ENCODE measurements around the gene TPGS1. TPM values are rescaled to one million over a fixed set of nuclear protein-coding genes. Genes with fewer than 3 reads are reported as not detected.
A peak's percentile ranks its signal among the peaks of the same experiment; 100 is the strongest.

Gene TPGS1
- total and polyA plus RNA-seq, 2 donors (not counting 3 experiments of a cell fraction or from before 2014, with no cell fraction given): 20.9 to 24.7 TPM

GRCh38 chr19:508204-509150 lies 1.2 kb downstream of the TPGS1 start:
- FAIRE-seq (no peak), DNase-seq (ENCODE audit: low read depth, low spot score) (no peak)
- Histone ChIP-seq H3K4me2 (ENCODE audit: insufficient read depth, low read length) (peak overlapping the region; percentile 73), H3K36me3 (ENCODE audit: control insufficient read depth in 2 of 2, extremely low read depth in 1 of 2, insufficient read depth in 2 of 2, low read length in 2 of 2) (no peaks in the 10 kb centered on the region), H3K9me1 (replicated peaks; ENCODE audit: control insufficient read depth, extremely low read depth, insufficient read depth, low read length) (no peaks in the 10 kb centered on the region), H3K27me3 (ENCODE audit: control insufficient read depth in 2 of 2, insufficient read depth in 2 of 2, low read length in 2 of 2) (no peaks in the 10 kb centered on the region), H3K4me3 (replicated peaks in 1 of 3; ENCODE audit: insufficient read depth in 1 of 3, low read depth in 1 of 3, low read length in 3 of 3) (peak overlapping the region; percentile 52 to 91 (median 65)), H3K79me2 (ENCODE audit: control insufficient read depth, insufficient read depth, low read length) (peaks cover 8% of the 10 kb centered on the region), H3K9ac (replicated peaks; ENCODE audit: extremely low read depth, insufficient read depth, low read length) (peak overlapping the region; percentile 78), H3K9me3 (replicated peaks; ENCODE audit: control insufficient read depth, insufficient read depth, low read length) (no peaks in the 10 kb centered on the region), H3K27ac (ENCODE audit: insufficient read depth, low read depth, low read length) (no peak overlapping the region), H4K20me1 (replicated peaks; ENCODE audit: control insufficient read depth, extremely low read depth, insufficient read depth, low read length) (no peaks in the 10 kb centered on the region), H3K4me1 (ENCODE audit: control insufficient read depth, extremely low read depth, insufficient read depth, low read length) (peaks cover 18% of the 10 kb centered on the region), H2AFZ (ENCODE audit: low read depth, low read length) (peak overlapping the region; percentile 19)
- dilution Hi-C loops (cut with MboI; ENCODE audit: extremely low pct_ligation_motif_present, low sequenced_read_pairs): no loop called here
- intact Hi-C loops (cut with micrococcal nuclease): loop anchor here (10.0 kb wide), 1 partner anchor 214 kb away; the partner anchor contains the start of gene PLPP2
- ChIA-PET POLR2A (interaction anchor here (0.6 kb wide), 2 partner anchors 24 to 161 kb away, joined by 3 to 9 read pairs; no protein-coding TSS in a partner anchor), CTCF (no interaction called here)
- TF ChIP-seq GATA2 (IDR thresholded peaks at IDR 0.05; ENCODE audit: insufficient read depth, insufficient read length, low read depth, low read length): no peak
- TF ChIP-seq, protein P1, sequence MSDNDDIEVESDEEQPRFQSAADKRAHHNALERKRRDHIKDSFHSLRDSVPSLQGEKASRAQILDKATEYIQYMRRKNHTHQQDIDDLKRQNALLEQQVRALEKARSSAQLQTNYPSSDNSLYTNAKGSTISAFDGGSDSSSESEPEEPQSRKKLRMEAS (IDR thresholded peaks at IDR 0.05; ENCODE audit: insufficient read depth, insufficient read length): no peak
- no peak for TF ChIP-seq JUN (IDR thresholded peaks at IDR 0.05; ENCODE audit: borderline replicate concordance, insufficient read depth, insufficient read length, low read depth)
- TF ChIP-seq MYC (IDR thresholded peaks at IDR 0.05; ENCODE audit: low read depth, low read length): no peak
- TF ChIP-seq CTCF (IDR thresholded peaks at IDR 0.05; ENCODE audit: extremely low read depth in 1 of 2, insufficient read depth in 1 of 2, low read depth in 1 of 2, low read length in 2 of 2): no peak
- no peak for TF ChIP-seq EZH2 (IDR thresholded peaks at IDR 0.05; ENCODE audit: borderline replicate concordance, low read depth, low read length, severe bottlenecking)
- no peak for TF ChIP-seq POLR2A (IDR thresholded peaks at IDR 0.05; ENCODE audit: low read depth, low read length)
- TF ChIP-seq POLR2AphosphoS5 (IDR thresholded peaks at IDR 0.05; ENCODE audit: insufficient read depth, low read depth, low read length): no peak
- no peak for TF ChIP-seq FOS (IDR thresholded peaks at IDR 0.05; ENCODE audit: borderline replicate concordance, insufficient read depth, low read length)
- TSS peak; percentile 9 for BruUV-seq (replicated peaks)

Data from endothelial cell of umbilical vein (primary cell).